HepG2 (cell line): ENCODE measurements around the gene PRSS12.

Experiments
- ATF2 ChIP-seq: sonication (generic); formaldehyde crosslinking; IDR thresholded peaks from 2 replicates; pipeline ENCODE4 v1.4.0; 2020; ENCODE audit warnings: missing genetic modification reagents
- ELF3 ChIP-seq: IDR thresholded peaks from 2 replicates; pipeline ENCODE4 v1.6.1; 2016; ENCODE audit warnings: missing genetic modification reagents, missing compliant biosample characterization
- GABPA ChIP-seq, 2 experiments: IDR thresholded peaks; 2 replicates each; pipeline ENCODE4 v1.6.1; 2011 to 2016; ENCODE audit warnings: low read depth in 2 of 2, low read length in 1 of 2, missing biosample characterization in 1 of 2, missing genetic modification characterization in 1 of 2
- HOMEZ ChIP-seq: IDR thresholded peaks from 2 replicates; pipeline ENCODE4 v1.6.1; 2016; ENCODE audit warnings: low read depth
- MEIS2 ChIP-seq: sonication (generic); formaldehyde crosslinking; IDR thresholded peaks from 2 replicates; pipeline ENCODE4 v1.9.0; 2021; ENCODE audit warnings: mild to moderate bottlenecking, missing genetic modification reagents
- RFX5 ChIP-seq: IDR thresholded peaks from 2 replicates; pipeline ENCODE4 v1.6.1; 2011; ENCODE audit warnings: low read depth, low read length, improper control_type of control experiment
- RNF2 ChIP-seq: fragments of 450-650 bp; conservative IDR thresholded peaks from 2 replicates; pipeline ENCODE4 v1.6.1; 2016; ENCODE audit warnings: low read depth
- SUZ12 ChIP-seq: fragments of 150-350 bp; IDR thresholded peaks from 2 replicates; pipeline ENCODE4 v1.6.1; 2014; ENCODE audit warnings: low read depth, low read length
- TBP ChIP-seq: sonication (generic); formaldehyde crosslinking; IDR thresholded peaks from 2 replicates; pipeline ENCODE4 v1.5.0; 2020; ENCODE audit warnings: missing genetic modification reagents
- ZBTB33 ChIP-seq: sonication (generic); formaldehyde crosslinking; IDR thresholded peaks from 2 replicates; pipeline ENCODE4 v1.4.0; 2020; ENCODE audit warnings: missing genetic modification reagents
- ZSCAN20 ChIP-seq: sonication (generic); formaldehyde crosslinking; IDR thresholded peaks from 2 replicates; pipeline ENCODE4 v1.4.0; 2020; ENCODE audit warnings: missing genetic modification reagents, mild to moderate bottlenecking, borderline replicate concordance

- TF ChIP-seq GABPA (IDR thresholded peaks at IDR 0.05; ENCODE audit: low read depth, low read length) (no peak), GABPA (CRISPR knock-in tag; IDR thresholded peaks at IDR 0.05; ENCODE audit: low read depth) (no peak), ZSCAN20 (CRISPR knock-in tag) (no peak), SUZ12 (no peak), ELF3 (CRISPR knock-in tag) (no peak), MEIS2 (no peak), RFX5 (no peak), TBP (no peak), HOMEZ (CRISPR knock-in tag) (no peak), ATF2 (CRISPR knock-in tag) (no peak), RNF2 (no peak), ZBTB33 (no peak)
Measured at GRCh38 chr4:118398226-118399090, 45.7 kb upstream of the PRSS12 start.
